HG02970 (cell line): ENCODE measurements around the gene MMEL1.
A peak's percentile ranks its signal among the peaks of the same experiment; 100 is the strongest.
"Not testable (repeated sequence)": the region's sequence is repeated elsewhere in the genome, so short reads cannot be mapped to it uniquely, and the experiment has no call there.

Source experiments
- ATAC-seq: cut with Tn5 transposase; IDR thresholded peaks from one replicate; pipeline ENCODE4 v1.9.1; 2021; ENCODE audit warnings: mild to moderate bottlenecking, moderate library complexity, moderate number of reproducible peaks; ENCODE audit not compliant: unreplicated experiment, low FRiP score

MMEL1 gene

DNA sequence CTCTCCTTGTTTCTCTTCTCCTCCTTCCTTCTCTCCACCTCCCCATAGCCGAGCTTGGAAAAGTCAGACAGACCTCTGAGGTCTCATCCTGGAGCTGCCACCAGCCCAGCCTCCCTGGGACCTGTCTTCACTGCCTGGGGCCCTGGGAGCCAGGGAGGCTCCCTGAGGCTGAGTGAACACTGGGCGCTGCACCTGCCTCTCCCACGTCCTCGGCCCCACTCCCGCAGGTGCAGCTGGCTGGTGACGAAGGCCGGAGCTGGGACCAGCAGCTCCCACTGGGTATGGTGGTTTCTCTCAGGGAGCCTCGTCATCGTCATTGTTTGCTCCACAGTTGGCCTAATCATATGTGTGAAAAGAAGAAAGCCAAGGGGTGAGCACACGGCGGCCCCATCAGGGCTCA lies 71.4 kb downstream of the MMEL1 start:
- ATAC-seq, result no peak

DNA sequence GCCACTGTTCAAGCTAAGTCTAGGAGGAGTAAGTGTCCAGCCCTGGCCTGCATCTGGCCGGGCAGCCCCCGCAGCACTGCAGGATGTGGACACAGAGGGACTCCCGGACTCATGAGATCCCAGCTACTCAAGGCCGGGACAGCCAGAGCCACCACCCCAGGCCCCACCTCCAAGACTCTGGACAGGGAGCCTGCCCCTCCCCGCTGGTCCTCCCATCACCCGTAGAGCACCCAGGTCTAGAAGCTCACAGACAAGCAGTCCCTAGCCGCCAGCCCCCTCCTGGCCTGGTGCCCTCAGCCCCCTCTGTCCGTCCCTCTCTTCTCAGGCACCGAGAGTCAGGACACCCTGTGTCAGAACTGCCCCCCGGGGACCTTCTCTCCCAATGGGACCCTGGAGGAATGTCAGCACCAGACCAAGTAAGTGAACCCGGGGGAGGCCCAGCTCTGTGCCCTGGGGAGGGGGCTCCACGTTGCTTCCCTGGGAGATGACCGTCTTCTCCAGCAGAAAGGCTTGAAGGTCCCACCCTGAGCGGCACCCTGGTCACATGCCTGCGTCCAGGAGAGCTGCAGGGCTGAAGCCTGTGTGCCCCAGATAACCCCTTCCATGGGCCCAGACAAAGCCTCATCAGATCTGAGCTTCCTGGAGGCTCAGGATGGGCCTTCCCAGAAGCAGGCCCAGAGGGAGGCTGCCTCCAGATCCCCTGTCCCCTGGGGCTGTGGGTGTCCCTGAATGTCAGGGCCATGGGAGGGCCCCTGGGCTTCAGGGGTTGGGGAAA lies 72.3 kb downstream of the MMEL1 start:
- ATAC-seq, result no peak

DNA sequence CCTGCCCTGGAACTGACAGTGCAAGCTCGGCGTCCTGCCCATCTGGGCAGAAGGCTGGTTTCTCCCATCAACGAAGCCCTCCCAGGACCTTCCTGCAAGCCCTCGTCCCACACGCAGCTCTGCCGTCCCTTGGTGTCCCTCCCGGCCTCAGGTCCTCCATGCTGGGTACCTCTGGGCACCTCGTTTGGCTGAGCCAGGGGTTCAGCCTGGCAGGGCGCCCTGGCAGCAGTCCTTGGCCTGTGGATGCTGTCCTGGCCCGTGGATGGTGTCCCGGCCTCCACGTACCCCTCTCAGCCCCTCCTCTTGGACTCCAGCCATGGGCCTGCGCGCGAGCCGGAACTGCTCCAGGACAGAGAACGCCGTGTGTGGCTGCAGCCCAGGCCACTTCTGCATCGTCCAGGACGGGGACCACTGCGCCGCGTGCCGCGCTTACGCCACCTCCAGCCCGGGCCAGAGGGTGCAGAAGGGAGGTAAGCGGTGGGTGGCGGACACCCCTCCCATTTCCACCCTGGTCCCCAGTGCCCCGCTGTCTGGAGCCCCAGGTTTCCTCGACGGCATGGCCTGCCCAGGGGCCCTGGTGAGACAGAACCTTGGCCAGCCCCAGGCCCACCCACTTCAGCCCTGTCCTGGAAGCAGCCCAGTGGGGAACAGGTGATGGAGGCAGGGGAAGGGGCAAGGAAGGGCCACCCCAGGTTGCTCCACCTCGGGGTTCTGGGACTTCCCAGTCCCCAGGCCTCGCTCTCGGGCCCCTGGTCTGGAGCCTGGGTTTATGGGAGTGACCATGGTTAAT lies 73.1 kb downstream of the MMEL1 start:
- ATAC-seq, result no peak

- ATAC-seq, result no peak
Observed at GRCh38 chr1:2558861-2559260, 74.0 kb downstream of the MMEL1 start.

DNA sequence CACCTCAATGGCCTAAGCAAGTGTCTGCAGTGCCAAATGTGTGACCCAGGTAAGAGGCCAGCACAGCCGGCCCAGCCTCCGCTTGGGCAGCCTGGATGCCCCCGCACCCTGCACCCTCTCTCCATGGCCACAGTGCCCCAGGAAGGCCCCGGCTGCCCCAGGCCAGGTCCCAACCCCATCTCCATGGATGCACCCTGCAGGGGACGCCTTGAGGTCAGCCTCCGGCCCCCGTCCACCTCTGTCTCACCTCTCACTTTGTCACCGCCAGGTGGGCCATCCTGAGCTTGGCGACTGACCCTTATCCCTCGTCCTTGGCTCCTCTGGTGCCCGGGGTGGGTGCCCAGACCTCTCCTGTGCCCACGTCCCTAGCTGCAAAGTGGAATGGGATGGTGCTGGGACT lies 74.4 kb downstream of the MMEL1 start:
- ATAC-seq, result no peak

DNA sequence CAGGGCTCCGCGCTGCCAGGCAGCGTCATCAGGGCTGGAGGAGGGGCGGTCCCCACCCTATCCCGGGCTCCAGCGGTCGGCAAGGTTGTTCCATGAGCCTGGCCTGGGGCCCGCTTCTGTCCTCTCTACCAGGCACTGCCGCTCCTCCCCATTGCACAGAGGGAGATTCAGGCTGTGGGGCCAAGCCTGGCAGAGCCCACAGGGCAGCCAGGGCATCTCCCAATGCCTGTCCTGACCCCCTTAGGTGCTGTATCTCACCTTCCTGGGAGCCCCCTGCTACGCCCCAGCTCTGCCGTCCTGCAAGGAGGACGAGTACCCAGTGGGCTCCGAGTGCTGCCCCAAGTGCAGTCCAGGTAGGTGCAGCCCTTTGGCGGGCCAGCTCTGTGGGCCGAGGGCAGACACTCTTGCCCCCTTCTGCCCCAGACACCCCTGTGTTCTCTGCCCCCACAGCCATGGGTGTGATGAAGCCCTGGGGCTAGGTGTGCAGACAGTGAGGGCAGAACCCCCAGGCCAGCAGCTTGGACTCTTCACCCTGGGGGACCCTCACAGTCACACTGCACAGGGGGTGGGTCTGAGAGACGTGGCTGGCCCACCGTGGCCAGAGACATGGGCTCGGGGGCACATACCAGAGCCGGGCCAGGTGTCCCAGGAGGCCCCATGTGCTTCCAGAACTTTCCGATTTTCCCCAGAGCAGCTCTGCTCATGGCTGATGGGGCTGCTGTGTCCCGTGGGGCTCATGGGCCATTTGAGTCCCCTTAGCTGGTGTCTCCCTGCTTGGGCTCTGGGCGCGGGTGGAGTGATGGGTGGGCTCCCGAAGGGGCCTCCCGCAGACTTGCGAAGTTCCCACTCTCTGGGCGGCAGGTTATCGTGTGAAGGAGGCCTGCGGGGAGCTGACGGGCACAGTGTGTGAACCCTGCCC lies 75.1 kb downstream of the MMEL1 start:
- no peak for ATAC-seq

DNA sequence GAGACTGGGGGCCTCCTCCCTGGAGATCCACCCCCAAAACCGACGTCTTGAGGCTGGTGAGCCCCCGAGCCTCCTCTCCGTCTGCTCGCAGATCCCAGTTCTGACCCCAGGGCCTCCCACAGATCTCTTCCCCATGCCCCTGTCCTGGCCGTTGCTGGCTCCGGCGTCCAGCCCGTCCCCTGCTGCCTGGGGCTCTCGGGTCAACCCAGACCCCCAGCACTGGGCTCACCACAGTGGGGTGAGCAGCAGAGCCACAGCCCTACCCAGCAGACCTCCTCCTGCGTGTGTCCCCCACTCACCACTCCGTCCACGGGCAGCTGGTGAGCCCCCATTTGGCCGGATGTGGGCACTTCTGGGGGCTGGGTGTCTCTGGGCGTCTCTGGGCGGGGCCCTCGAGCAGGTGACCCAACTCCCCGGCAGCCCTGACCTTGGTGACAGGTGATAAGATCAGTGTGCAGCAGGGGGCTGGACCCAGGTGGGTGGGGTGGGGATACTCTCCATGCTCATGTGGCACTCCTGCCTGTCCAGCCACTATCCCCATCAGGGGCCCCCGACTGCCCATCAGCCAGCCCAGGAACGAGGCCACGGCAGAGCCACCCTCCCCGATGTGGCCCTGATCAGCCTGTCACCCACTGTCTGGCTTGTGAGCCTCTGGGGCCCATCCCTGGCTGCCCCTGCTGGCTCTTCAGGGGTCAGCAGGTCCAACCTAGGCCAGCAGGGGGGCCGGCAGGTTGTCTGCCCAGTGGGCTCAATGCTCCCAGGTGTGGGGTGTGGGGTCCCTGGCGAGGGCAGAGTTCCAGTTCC lies 75.9 kb downstream of the MMEL1 start:
- no peak for ATAC-seq

DNA sequence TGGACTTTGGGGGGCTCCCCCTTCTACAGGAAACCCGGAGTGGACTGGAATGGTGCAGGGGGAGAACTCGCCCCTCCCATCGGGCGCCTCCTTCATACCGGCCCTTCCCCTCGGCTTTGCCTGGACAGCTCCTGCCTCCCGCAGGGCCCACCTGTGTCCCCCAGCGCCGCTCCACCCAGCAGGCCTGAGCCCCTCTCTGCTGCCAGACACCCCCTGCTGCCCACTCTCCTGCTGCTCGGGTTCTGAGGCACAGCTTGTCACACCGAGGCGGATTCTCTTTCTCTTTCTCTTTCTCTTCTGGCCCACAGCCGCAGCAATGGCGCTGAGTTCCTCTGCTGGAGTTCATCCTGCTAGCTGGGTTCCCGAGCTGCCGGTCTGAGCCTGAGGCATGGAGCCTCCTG lies 76.5 kb downstream of the MMEL1 start, which contains the start of gene TNFRSF14:
TNFRSF14 (plus strand) TSS at position 95 of the 401 bp plus-strand sequence; CDS start at position 389, 294 bp downstream.
- ATAC-seq, result peak; percentile 23

DNA sequence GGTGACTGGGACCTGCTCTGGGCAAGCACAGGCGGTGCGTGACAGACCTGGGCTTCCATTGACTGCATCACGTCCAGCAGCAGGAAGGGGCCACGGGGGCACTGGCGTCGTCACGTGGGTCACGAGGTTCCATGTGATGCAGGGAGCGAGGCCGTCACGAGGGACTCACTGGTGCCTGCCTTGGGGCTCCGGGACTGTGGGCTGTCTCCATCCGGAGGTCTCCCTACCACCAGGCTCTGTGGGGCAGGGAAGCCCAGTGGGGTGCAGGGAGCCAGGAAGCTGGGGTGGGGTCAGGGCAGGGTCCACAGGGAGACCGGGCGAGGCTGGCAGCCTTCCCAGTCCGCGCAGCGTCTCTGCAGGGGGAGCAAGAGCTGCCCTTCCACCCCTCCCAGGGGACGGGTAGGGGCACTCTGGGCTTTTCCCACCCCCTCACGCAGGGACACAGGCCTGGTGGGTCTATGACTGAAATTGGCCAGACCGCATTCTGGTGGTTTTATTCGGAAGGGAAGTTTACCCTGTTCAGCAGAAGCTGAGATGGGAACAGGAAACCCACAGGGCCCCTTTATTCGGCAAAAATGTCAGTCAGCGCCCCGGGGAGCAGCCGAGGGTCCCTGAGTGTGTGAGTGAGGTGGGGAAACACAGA lies 77.1 kb downstream of the MMEL1 start:
- peak; percentile 32 for ATAC-seq

GRCh38 chr1:2554621-2555387 lies 78.0 kb downstream of the MMEL1 start:
- ATAC-seq, result no peak

- ATAC-seq, result no peak
Observed at GRCh38 chr1:2553871-2554620, 78.8 kb downstream of the MMEL1 start.

DNA sequence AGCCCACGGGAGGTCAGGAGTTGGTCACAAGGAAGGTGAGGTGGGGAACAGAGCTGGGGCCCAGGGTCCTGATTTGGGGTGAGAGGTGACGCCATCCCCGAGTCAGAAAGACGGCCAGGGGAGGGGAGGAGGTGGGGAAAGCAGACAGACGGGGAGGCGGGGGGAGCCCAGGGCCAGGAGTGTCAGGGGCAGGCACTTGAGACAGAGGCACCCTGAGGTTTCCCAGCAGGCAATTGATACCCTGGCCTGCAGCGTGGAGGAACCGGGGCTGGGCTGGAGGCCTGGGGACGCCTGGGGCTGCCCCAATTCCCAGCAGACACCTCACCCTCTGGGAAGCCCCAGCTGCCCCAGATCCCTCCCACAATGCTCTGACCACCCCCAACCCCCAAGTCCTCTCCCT lies 79.7 kb downstream of the MMEL1 start:
- not testable (repeated sequence) for ATAC-seq

DNA sequence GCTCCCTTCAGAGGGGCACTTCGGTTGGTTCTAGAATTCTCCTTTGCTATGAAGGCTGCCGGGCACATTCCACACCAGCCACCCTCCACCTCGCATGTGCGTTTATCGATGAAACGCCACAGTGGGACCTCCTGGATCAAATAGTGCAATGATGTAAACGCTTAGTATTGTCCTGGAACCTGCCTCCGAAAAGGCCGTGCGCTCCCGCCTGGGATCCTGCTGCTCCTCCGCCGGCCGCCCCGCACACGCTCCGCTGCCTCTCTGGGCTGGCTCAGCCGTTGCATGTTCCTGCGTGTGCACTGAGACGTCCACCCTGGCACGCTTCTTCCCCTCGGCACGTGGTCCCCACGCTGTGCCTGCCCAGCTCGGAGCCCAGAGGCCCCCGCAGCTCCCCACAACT lies 80.6 kb downstream of the MMEL1 start:
- ATAC-seq, result no peak

DNA sequence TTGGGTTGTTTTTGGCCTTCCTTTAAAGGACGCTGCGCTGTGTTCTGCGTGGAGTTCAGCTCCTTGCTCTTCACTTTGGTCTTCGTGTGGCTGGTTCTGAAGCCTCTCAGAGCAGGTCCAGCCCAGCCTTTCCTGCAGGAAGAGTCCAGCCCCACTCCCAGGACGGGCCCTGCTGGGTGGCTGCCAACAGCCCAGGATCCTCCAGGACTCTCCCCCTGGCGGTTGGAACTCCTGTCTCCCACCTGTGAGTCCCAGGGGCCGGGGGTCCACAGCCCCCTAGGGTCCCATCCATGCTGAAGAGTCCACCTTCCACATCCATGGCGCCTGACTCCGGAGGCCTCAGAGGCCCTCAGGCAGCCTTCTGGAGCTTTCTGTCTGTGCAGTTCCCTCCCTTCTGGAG lies 81.3 kb downstream of the MMEL1 start:
- not testable (repeated sequence) for ATAC-seq

GRCh38 chr1:2550309-2550861 lies 82.4 kb downstream of the MMEL1 start:
- ATAC-seq, result not testable (repeated sequence)

- not testable (repeated sequence) for ATAC-seq
Observed at GRCh38 chr1:2549367-2550029, 83.3 kb downstream of the MMEL1 start.

GRCh38 chr1:2548068-2548589 lies 84.7 kb downstream of the MMEL1 start:
- ATAC-seq, result peak; percentile 23
